Esophagus muscularis mucosa (tissue), 4 donors: ENCODE measurements around the gene CHRDL1. TPM values are rescaled to one million over a fixed set of nuclear protein-coding genes. Genes with fewer than 3 reads are reported as not detected.
A peak's percentile ranks its signal among the peaks of the same experiment; 100 is the strongest.
"Not testable (repeated sequence)": the region's sequence is repeated elsewhere in the genome, so short reads cannot be mapped to it uniquely, and the experiment has no call there.

Experiments used
- DNase-seq: peaks from one replicate; pipeline ENCODE4 v3.0.0-alpha.2; 2017; ENCODE audit errors: extremely low spot score
- H3K27ac ChIP-seq, 4 donors: fragments of 200-600 bp; sonication (generic); replicated peaks in 1 of 4; 1 replicate in 3 of 4; 2 replicates in 1 of 4; pipeline ENCODE4 v1.5.1; 2016 to 2019; ENCODE audit warnings: mild to moderate bottlenecking in 1 of 4
- H3K27me3 ChIP-seq, 4 donors: fragments of 200-600 bp; sonication (generic); one replicate each; pipeline versions ENCODE4 v1.5.1 to v1.6.0; 2016 to 2019
- H3K36me3 ChIP-seq, 4 donors: fragments of 200-600 bp; sonication (generic); one replicate each; pipeline ENCODE4 v1.5.1; 2016 to 2019
- H3K4me1 ChIP-seq, 4 donors: fragments of 200-600 bp; sonication (generic); one replicate each; pipeline ENCODE4 v1.5.1; 2016 to 2019
- H3K4me3 ChIP-seq, 4 donors: fragments of 200-600 bp; sonication (generic); 1 replicate in 2 of 4; 2 replicates in 2 of 4; pipeline ENCODE4 v1.5.1; 2016 to 2019; ENCODE audit warnings: mild to moderate bottlenecking in 4 of 4, moderate library complexity in 1 of 4
- H3K9me3 ChIP-seq, 4 donors: fragments of 200-600 bp; sonication (generic); 1 replicate in 3 of 4; 2 replicates in 1 of 4; pipeline ENCODE4 v1.5.1; 2016 to 2019
- EP300 ChIP-seq: sonication (generic); formaldehyde crosslinking; IDR thresholded peaks from one replicate; pipeline ENCODE4 v1.6.1; 2017; ENCODE audit warnings: antibody characterized with exemption
- POLR2A ChIP-seq: fragments of 450-650 bp; IDR thresholded peaks from one replicate; pipeline ENCODE4 v1.6.1; 2017; ENCODE audit warnings: antibody characterized with exemption, moderate library complexity, mild to moderate bottlenecking, low read depth
- POLR2AphosphoS5 ChIP-seq, 2 donors: sonication (generic); formaldehyde crosslinking; IDR thresholded peaks; one replicate each; pipeline ENCODE4 v1.6.1; 2017; ENCODE audit warnings: antibody characterized with exemption in 2 of 2
- WGBS: methylation state at CpG from one replicate; pipeline ENCODE4 v1.1.5; 2018; 5-methylcytosine and 5-hydroxymethylcytosine counted together
- intact Hi-C: fragments of 100-400 bp; cut with DNase I; formaldehyde crosslinking; loops from one replicate; pipeline ENCODE4 v1.15.1; 2023
- total RNA-seq, 4 donors: library from RNA; depleted of rRNA; stranded (reverse); fragments of >200 nt; gene quantifications; one replicate each; pipeline versions ENCODE4 v1.1.0 to v1.2.1, GENCODE V29; 2016
- TF ChIP-seq, protein P1 (sequence below), 3 experiments: fragments of 200-600 bp in 2 of 3; fragments of 450-650 bp in 1 of 3; sonication (generic) in 2 of 3; IDR thresholded peaks; one replicate each; pipeline ENCODE4 v1.5.1; 2017 to 2019; ENCODE audit warnings: antibody characterized with exemption in 3 of 3, mild to moderate bottlenecking in 2 of 3, moderate library complexity in 1 of 3

Gene CHRDL1
- 100 to 1,000 TPM; 202 to 346 (median 222) TPM for total RNA-seq

GRCh38 chrX:110795645-110796406 lies at the start of gene CHRDL1:
Gene CHRDL1, minus strand, starts transcription at chrX:110795817. Its CDS starts 3,636 bp downstream, at chrX:110792181.
- Histone ChIP-seq H3K4me1 (peaks cover 0 to 5% (median 2%) of the 10 kb centered on the region in 4 donors), H3K9me3 (no peaks in the 10 kb centered on the region), H3K27ac (peak within 1 kb of the TSS; percentile 55 to 73 (median 61)), H3K4me3 (peak within 1 kb of the TSS; percentile 52 to 63 (median 54)), H3K36me3 (no peaks in the 10 kb centered on the region), H3K27me3 (no peaks in the 10 kb centered on the region)
- WGBS = 29% methylated on average over 26 of the region's 60 CpGs
- intact Hi-C loops = no loop called here
- no peak for TF ChIP-seq POLR2A
- TF ChIP-seq, protein P1, sequence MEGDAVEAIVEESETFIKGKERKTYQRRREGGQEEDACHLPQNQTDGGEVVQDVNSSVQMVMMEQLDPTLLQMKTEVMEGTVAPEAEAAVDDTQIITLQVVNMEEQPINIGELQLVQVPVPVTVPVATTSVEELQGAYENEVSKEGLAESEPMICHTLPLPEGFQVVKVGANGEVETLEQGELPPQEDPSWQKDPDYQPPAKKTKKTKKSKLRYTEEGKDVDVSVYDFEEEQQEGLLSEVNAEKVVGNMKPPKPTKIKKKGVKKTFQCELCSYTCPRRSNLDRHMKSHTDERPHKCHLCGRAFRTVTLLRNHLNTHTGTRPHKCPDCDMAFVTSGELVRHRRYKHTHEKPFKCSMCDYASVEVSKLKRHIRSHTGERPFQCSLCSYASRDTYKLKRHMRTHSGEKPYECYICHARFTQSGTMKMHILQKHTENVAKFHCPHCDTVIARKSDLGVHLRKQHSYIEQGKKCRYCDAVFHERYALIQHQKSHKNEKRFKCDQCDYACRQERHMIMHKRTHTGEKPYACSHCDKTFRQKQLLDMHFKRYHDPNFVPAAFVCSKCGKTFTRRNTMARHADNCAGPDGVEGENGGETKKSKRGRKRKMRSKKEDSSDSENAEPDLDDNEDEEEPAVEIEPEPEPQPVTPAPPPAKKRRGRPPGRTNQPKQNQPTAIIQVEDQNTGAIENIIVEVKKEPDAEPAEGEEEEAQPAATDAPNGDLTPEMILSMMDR (IDR thresholded peaks at IDR 0.05) = no peak
- peak; percentile 53 to 82 for TF ChIP-seq POLR2AphosphoS5 (IDR thresholded peaks at IDR 0.05)
- TF ChIP-seq EP300 = no peak
- no peak for DNase-seq

DNA sequence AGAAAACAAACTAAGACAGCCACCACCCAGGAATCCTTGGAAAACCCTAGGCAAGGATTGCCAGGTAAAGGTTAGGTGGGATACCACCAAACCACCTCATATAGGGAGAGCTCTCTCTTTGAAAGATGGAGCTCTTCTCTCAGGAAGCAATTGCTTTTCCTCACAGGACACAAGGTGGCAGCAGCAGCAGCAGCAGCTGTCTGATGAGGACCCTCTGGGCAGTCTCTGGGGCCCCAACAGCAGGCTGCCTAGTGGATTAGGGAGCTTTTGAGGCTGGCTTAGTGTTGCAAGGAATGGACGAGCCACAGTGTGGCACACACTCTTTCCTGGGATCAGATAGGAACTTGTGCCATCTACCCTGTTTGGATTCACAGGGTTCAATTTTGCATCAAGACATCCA lies 41.4 kb upstream of the CHRDL1 start:
- TF ChIP-seq POLR2A (no peak), EP300 (no peak), POLR2AphosphoS5 (IDR thresholded peaks at IDR 0.05) (no peak)
- TF ChIP-seq, protein P1 (IDR thresholded peaks at IDR 0.05) = no peak
- H3K27me3 ChIP-seq = no peaks in the 10 kb centered on the region
- 40% methylated on average over 1 of the region's 1 CpG for WGBS
- no peak overlapping the region for H3K4me3 ChIP-seq
- no peaks in the 10 kb centered on the region for H3K36me3 ChIP-seq
- no peaks in the 10 kb centered on the region for H3K9me3 ChIP-seq
- no peak for DNase-seq
- peaks cover 0 to 3% (median 0%) of the 10 kb centered on the region in 4 donors for H3K4me1 ChIP-seq
- intact Hi-C loops = no loop called here
- H3K27ac ChIP-seq = no peak overlapping the region

DNA sequence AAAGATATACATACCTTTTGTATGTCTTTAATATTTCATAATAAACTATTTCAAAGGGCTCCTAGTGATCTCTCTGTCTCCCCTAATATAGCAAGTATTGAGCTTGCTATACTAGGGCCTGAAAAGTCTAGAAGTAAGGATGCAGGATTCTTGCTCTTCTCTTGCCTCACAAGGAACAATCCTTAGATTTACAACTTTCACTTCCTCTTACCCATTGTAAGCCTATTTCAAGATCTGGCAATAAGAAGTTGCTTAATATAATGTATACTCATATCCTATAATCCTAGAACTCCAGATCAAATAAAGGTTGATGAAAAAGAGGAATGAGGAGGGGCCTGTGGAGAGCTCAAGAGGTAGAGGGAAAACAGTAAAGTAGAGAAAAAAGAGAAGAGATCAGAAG lies 40.8 kb upstream of the CHRDL1 start:
- no peak overlapping the region for H3K4me3 ChIP-seq
- no peaks in the 10 kb centered on the region for H3K36me3 ChIP-seq
- no peaks in the 10 kb centered on the region for H3K27me3 ChIP-seq
- H3K27ac ChIP-seq = no peak overlapping the region
- H3K4me1 ChIP-seq = peaks cover 0 to 3% (median 0%) of the 10 kb centered on the region in 4 donors
- intact Hi-C loops = no loop called here
- TF ChIP-seq POLR2AphosphoS5 (IDR thresholded peaks at IDR 0.05) (no peak), EP300 (no peak), POLR2A (no peak)
- TF ChIP-seq, protein P1 (IDR thresholded peaks at IDR 0.05) = no peak
- no peaks in the 10 kb centered on the region for H3K9me3 ChIP-seq
- DNase-seq = no peak

- H3K4me1 ChIP-seq = peaks cover 0 to 3% (median 0%) of the 10 kb centered on the region in 4 donors
- WGBS = 50% methylated on average over 1 of the region's 1 CpG
- intact Hi-C loops = no loop called here
- no peaks in the 10 kb centered on the region for H3K36me3 ChIP-seq
- TF ChIP-seq POLR2AphosphoS5 (IDR thresholded peaks at IDR 0.05) (no peak), POLR2A (no peak), EP300 (no peak)
- TF ChIP-seq, protein P1 (IDR thresholded peaks at IDR 0.05) = no peak
- no peak for DNase-seq
- no peaks in the 10 kb centered on the region for H3K27me3 ChIP-seq
- no peaks in the 10 kb centered on the region for H3K9me3 ChIP-seq
- no peak overlapping the region for H3K27ac ChIP-seq
- H3K4me3 ChIP-seq = no peak overlapping the region
Observed at GRCh38 chrX:110836001-110836400, 40.4 kb upstream of the CHRDL1 start.

GRCh38 chrX:110825972-110826371 lies 30.4 kb upstream of the CHRDL1 start:
- Histone ChIP-seq H3K4me1 (no peaks in the 10 kb centered on the region), H3K4me3 (no peak overlapping the region), H3K27me3 (no peaks in the 10 kb centered on the region), H3K9me3 (no peaks in the 10 kb centered on the region), H3K27ac (no peak overlapping the region), H3K36me3 (no peaks in the 10 kb centered on the region)
- 82% methylated on average over 2 of the region's 2 CpGs for WGBS
- DNase-seq = no peak
- intact Hi-C loops = no loop called here
- TF ChIP-seq EP300 (no peak), POLR2A (no peak)
- TF ChIP-seq, protein P1 (IDR thresholded peaks at IDR 0.05) = no peak

DNA sequence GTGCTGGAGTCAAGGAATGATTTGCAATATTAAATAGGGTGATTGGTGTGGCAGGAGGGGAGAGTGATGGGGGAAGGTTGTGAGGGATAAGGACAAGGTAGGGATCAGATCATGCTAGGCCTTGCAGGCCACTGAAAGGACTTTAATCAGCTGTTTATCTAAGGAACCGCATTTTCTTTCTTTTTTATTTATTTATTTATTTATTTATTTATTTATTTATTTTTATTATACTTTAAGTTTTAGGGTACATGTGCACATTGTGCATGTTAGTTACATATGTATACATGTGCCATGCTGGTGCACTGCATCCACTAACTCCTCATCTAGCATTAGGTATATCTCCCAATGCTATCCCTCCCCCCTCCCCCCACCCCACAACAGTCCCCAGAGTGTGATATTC lies 20.9 kb upstream of the CHRDL1 start:
- H3K4me1 ChIP-seq, H3K36me3 ChIP-seq, H3K27me3 ChIP-seq, H3K9me3 ChIP-seq, H3K27ac ChIP-seq, H3K4me3 ChIP-seq, DNase-seq, intact Hi-C loops: not testable (repeated sequence)
- 82% methylated on average over 1 of the region's 1 CpG for WGBS
